IPS DF 4.7 (cell line): Measurements from ENCODE around the gene CT45A7.
"Not testable (repeated sequence)": the region's sequence is repeated elsewhere in the genome, so short reads cannot be mapped to it uniquely, and the experiment has no call there.

ENCODE experiments used
- DNase-seq: peaks from one replicate; pipeline ENCODE4 v3.0.0-alpha.2; 2013; ENCODE audit warnings: low spot score; ENCODE audit errors: extremely low read depth

Gene CT45A7

GRCh38 chrX:135837180-135837579 is at the start of gene CT45A7:
CT45A7 (minus strand) TSS chrX:135837280; CDS start chrX:135833533, 3,747 bp downstream.
- DNase-seq: not testable (repeated sequence)

GRCh38 chrX:135882741-135883140 is 45.7 kb upstream of the CT45A7 start:
- DNase-seq: not testable (repeated sequence)

- not testable (repeated sequence) for DNase-seq
Measured at GRCh38 chrX:135871712-135872111, 34.6 kb upstream of the CT45A7 start, which contains the start of gene CT45A9. CT45A9 (minus strand) TSS chrX:135871812; CDS start chrX:135868061, 3,751 bp downstream.

- not testable (repeated sequence) for DNase-seq
Measured at GRCh38 chrX:135854438-135854837, 17.4 kb upstream of the CT45A7 start, which contains the start of gene CT45A8. CT45A8 (minus strand) TSS chrX:135854538; CDS start chrX:135850783, 3,755 bp downstream.

GRCh38 chrX:135819912-135820311 is 17.2 kb downstream of the CT45A7 start, which contains the start of gene CT45A2:
CT45A2 (minus strand) TSS chrX:135820012; CDS start chrX:135816265, 3,747 bp downstream.
- not testable (repeated sequence) for DNase-seq

- not testable (repeated sequence) for DNase-seq
Measured at GRCh38 chrX:135802687-135803086, 34.4 kb downstream of the CT45A7 start, which contains the start of gene CT45A6. CT45A6 (minus strand) TSS chrX:135802787; CDS start chrX:135798993, 3,794 bp downstream.

- DNase-seq: not testable (repeated sequence)
Measured at GRCh38 chrX:135785403-135785802, 51.7 kb downstream of the CT45A7 start, which contains the start of gene CT45A5. CT45A5 (minus strand) TSS chrX:135785503; CDS start chrX:135781729, 3,774 bp downstream.
